Activated naive CD4-positive, alpha-beta T cell treated with Interleukin-2 at 50 U/mL for 16 hours (primary cell): Measurements from ENCODE around the gene INPP5B.
A peak's percentile ranks its signal among the peaks of the same experiment; 100 is the strongest.
"Not testable (repeated sequence)": the region's sequence is repeated elsewhere in the genome, so short reads cannot be mapped to it uniquely, and the experiment has no call there.

ENCODE experiments used
- DNase-seq: peaks from one replicate; pipeline ENCODE4 v3.0.0-alpha.2; 2020

INPP5B gene

GRCh38 chr1:37946703-37947360 is at the start of gene INPP5B:
INPP5B (minus strand) TSS chr1:37947053; CDS start chr1:37946308, 745 bp downstream.
- DNase-seq, result peak; percentile 70

GRCh38 chr1:37995751-37996345 is 49.0 kb upstream of the INPP5B start:
- peak; percentile 50 for DNase-seq

GRCh38 chr1:37994886-37995566 is 48.2 kb upstream of the INPP5B start:
- no peak for DNase-seq

- DNase-seq, result peak; percentile 51
Observed at GRCh38 chr1:37989361-37989930, 42.6 kb upstream of the INPP5B start.

GRCh38 chr1:37987679-37988078 is 40.8 kb upstream of the INPP5B start:
- DNase-seq, result no peak

GRCh38 chr1:37983546-37983945 is 36.7 kb upstream of the INPP5B start:
- DNase-seq, result no peak

GRCh38 chr1:37978541-37978940 is 31.7 kb upstream of the INPP5B start:
- DNase-seq, result no peak

GRCh38 chr1:37975083-37975482 is 28.2 kb upstream of the INPP5B start:
- DNase-seq, result not testable (repeated sequence)

GRCh38 chr1:37974567-37974966 is 27.7 kb upstream of the INPP5B start:
- no peak for DNase-seq

GRCh38 chr1:37973684-37974083 is 26.8 kb upstream of the INPP5B start:
- not testable (repeated sequence) for DNase-seq

GRCh38 chr1:37965301-37965700 is 18.4 kb upstream of the INPP5B start:
- no peak for DNase-seq

- not testable (repeated sequence) for DNase-seq
Observed at GRCh38 chr1:37964106-37964505, 17.3 kb upstream of the INPP5B start.

GRCh38 chr1:37958690-37959089 is 11.8 kb upstream of the INPP5B start:
- DNase-seq, result no peak

GRCh38 chr1:37955685-37956084 is 8.8 kb upstream of the INPP5B start:
- DNase-seq, result no peak

GRCh38 chr1:37954316-37954971 is 7.6 kb upstream of the INPP5B start:
- DNase-seq, result no peak

GRCh38 chr1:37952738-37953137 is 5.9 kb upstream of the INPP5B start:
- DNase-seq, result no peak

- no peak for DNase-seq
Observed at GRCh38 chr1:37951783-37952624, 5.2 kb upstream of the INPP5B start.

- DNase-seq, result no peak
Observed at GRCh38 chr1:37951041-37951782, 4.4 kb upstream of the INPP5B start.

GRCh38 chr1:37949524-37950152 is 2.8 kb upstream of the INPP5B start:
- DNase-seq, result no peak

GRCh38 chr1:37948841-37949240 is 2.0 kb upstream of the INPP5B start:
- no peak for DNase-seq

- DNase-seq, result no peak
Observed at GRCh38 chr1:37948166-37948565, 1.3 kb upstream of the INPP5B start.
